CD4-positive, alpha-beta T cell treated with Interleukin-17A for 1 hour (primary cell): Measurements from ENCODE around the gene PGF.
"Not testable (repeated sequence)": the region's sequence is repeated elsewhere in the genome, so short reads cannot be mapped to it uniquely, and the experiment has no call there.

Source experiments
- DNase-seq: peaks from one replicate; pipeline ENCODE4 v3.0.0-alpha.2; 2020

The PGF gene

GRCh38 chr14:74938531-74939495 lies 16.6 kb downstream of the PGF start:
- no peak for DNase-seq

GRCh38 chr14:74937171-74937570 lies 18.2 kb downstream of the PGF start:
- DNase-seq = no peak

GRCh38 chr14:74936731-74937130 lies 18.7 kb downstream of the PGF start:
- DNase-seq = no peak

GRCh38 chr14:74936151-74936550 lies 19.2 kb downstream of the PGF start:
- DNase-seq = no peak

- no peak for DNase-seq
These were observed 20.1 kb downstream of the PGF start for GRCh38 chr14:74935360-74935680.

GRCh38 chr14:74934476-74935359 lies 20.7 kb downstream of the PGF start:
- DNase-seq = no peak

- DNase-seq = no peak
These were observed 21.4 kb downstream of the PGF start for GRCh38 chr14:74934041-74934440.

GRCh38 chr14:74932936-74933335 lies 22.5 kb downstream of the PGF start:
- not testable (repeated sequence) for DNase-seq

- DNase-seq = no peak
These were observed 22.9 kb downstream of the PGF start for GRCh38 chr14:74932401-74932901.

- DNase-seq = not testable (repeated sequence)
These were observed 23.7 kb downstream of the PGF start for GRCh38 chr14:74931744-74932143.

GRCh38 chr14:74929242-74929641 lies 26.2 kb downstream of the PGF start:
- no peak for DNase-seq

- no peak for DNase-seq
These were observed 28.2 kb downstream of the PGF start for GRCh38 chr14:74927225-74927624.

GRCh38 chr14:74924061-74924460 lies 31.3 kb downstream of the PGF start:
- no peak for DNase-seq

GRCh38 chr14:74922752-74923401 lies 32.5 kb downstream of the PGF start, which contains the start of gene RPS6KL1:
Gene RPS6KL1 (minus strand): TSS chr14:74923260. CDS start chr14:74921541, 1,719 bp downstream.
- peak; percentile 74 for DNase-seq

- DNase-seq = no peak
These were observed 33.2 kb downstream of the PGF start for GRCh38 chr14:74921987-74922751.

GRCh38 chr14:74921053-74921620 lies 34.3 kb downstream of the PGF start:
- DNase-seq = no peak

GRCh38 chr14:74920281-74920680 lies 35.1 kb downstream of the PGF start:
- DNase-seq = no peak

- DNase-seq = no peak
These were observed 35.8 kb downstream of the PGF start for GRCh38 chr14:74919421-74920165.

- no peak for DNase-seq
These were observed 37.0 kb downstream of the PGF start for GRCh38 chr14:74918380-74918779.

GRCh38 chr14:74917646-74918081 lies 37.7 kb downstream of the PGF start:
- DNase-seq = no peak

- DNase-seq = no peak
These were observed 38.2 kb downstream of the PGF start for GRCh38 chr14:74917178-74917543.
